GM04503 (cell line): ENCODE data around the gene SMC6.
A peak's percentile ranks its signal among the peaks of the same experiment; 100 is the strongest.

Experiments
- DNase-seq: peaks from one replicate; pipeline ENCODE4 v3.0.0-alpha.2; 2012; ENCODE audit warnings: low read depth

The SMC6 gene

DNA sequence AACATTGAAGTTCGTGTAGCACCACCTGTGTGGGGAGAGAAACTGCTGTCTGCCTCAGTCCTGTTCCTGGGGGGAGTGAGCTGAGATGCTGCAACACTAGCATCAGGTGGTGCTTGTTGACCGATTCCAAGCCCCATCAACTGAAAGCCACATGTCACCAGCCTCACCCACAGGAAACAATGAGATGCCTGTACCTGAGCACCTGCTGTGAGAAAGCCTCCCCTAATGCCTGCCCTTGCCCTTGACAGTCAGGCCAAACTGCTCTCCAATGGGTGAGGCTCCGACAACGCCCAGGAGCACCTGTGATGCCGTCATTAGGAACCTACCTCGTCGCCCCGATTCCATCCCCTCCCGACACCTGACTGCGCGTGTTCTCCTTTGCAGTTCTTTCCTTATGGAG lies 104.6 kb downstream of the SMC6 start:
- no peak for DNase-seq

DNA sequence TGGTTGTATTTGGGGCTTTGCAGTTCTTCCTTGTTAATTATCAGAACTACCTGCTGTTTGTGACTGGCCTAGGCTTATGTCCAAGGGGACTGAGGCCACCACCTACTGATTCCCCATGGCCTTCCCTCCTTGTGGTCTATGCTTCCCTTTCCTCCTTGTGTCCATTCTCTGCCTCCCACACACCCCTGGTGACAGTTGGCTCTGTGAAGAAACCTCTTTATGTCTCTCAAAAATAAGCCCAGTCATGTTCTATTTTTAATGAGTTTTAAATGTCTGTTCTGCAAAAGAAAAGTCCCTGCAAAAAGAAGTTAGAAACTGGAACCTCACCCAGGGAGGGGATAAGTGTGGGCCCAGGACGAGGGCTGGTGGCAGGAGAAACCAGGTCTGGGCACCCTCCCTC lies 105.0 kb downstream of the SMC6 start:
- DNase-seq = no peak

DNA sequence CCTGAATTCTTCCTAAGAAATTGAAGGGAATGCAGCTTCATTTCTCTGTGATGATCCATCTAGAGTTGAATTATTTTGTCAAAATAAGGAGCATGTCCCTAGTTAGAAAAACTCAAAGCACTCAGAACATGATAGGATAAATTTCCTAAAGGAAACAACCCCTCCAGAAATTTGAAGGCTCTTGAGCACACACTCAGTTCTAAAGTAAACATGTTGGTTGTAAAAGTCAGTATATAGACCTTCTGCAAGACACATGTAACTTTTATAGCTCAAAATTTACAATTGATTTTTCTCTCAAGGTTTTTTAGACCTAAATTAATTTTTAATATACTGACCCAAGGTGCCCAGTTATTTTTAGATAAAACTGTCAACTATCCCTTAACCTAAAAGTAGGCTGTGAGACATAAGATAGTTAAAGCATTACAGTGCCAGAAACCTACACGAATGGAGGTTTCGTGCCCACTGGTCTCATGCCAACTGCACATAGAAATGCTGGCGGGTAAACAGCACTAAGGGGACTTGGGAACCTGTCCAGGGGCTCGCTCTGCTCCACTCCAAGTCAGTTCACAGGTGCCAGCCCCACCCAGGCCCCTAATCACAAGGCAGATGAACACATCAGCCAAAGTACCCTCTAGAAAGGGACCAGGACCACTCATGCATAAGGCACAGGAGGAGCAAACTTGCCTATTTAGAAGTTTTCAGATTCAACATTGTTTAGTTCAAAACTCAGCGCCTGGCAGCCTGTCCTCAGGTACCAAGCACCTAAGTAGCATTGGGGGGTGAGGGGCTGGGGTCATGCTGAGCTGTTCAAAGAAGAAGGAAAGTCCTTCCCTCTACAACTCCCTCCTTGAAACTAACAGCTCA lies 106.5 kb downstream of the SMC6 start:
- DNase-seq = no peak

DNA sequence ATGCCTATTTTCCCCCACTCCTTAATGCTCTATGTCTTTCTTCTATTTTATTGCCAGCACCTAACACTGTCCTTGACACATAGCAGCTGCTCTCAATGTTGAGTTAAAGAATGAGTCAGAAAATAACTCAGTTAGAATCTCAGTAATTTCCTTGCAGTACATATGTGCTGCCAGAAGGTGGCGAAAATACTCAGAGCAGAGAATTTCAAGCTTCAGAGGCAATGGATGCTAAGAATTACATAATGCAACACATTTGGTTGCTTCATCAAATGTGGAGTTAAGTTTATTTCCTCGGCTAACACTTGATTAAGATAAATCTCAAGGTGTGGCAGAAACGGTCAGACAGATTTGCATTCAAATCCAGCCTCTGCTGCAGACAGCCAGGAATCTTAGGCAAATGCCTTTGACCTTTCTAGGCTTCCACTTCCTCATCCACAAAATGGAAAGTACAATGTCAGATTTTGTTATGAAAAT lies 107.5 kb downstream of the SMC6 start:
- peak; percentile 51 for DNase-seq

DNA sequence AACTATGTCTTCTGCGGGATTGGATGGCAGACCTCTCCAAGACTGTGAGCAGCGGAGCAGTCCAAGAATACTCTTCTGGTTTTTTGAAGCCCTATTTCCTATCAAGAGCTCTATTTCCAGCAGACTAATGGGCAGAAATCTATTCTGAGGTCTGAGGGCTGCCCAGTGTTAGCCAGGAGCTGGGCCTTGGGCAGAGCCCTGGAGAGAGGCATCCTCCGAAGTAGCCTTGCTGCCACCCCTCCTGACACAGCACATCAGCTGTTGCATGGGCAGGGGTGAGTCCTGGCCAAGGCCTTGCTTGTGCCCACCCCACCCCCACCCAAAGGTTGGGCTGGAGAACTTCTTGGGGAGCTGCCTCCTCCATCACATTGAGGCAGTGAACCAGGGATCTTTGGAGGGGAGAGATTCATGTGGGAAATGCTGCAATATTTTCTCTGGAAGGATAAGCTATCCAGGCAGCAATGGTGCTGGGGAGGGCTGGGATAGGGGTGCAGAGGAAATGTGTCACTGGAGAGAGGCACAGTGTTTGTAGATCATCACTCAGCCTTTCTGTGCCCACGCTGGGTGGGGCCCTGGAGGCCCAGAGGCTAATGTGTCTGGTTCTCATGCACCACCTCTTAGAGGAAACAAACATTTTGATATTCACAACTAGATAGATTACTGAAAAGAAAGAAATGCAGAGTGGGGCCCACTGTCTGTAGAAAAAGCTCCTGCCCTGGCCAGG lies 108.5 kb downstream of the SMC6 start:
- no peak for DNase-seq

DNA sequence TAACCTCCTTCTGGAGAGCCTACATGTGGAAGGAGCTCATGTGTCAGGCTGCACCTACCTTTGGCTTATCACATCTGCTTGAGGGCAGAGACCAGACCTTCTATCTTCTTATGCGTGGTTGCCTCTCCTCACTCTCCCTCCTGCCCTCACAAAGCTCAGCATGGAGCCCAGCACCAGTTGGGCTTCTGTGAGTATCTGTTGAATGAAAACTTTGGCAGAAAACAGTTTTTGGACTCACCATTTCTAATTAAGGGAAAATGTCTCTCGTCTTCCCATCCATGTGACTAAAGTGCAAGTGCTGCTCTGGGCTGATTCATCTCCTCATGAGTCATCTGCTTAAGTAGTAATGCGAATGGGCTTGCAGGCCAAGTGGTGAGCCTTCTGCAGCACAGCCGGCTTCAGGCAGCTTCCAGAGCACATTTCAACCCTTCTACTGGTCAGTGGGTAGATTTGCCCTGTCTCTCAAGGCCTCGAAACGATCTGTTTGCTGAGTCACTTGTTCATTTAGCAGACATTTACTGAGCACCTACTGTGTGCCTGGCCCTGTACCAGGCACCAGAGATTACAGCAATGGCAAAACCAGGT lies 110.5 kb downstream of the SMC6 start:
- DNase-seq = peak; percentile 75

DNA sequence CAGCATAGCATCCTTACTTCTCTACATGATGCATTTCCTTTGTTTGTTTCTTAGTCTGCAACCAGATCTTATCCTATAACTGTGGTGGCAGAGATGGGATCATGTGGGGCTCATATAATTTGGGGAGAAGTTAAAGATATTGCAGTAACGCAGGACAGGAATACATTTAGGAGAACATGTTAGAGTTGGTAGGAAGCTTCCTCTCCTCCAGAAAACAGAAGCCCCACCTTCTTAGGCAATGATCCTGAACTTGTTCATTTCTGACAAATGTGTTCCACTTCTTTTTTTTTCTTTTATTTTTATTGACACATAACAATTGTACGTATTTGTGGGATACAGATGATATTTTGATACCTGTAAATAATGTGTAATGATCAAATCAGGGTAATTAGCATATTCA lies 113.2 kb downstream of the SMC6 start:
- no peak for DNase-seq

DNA sequence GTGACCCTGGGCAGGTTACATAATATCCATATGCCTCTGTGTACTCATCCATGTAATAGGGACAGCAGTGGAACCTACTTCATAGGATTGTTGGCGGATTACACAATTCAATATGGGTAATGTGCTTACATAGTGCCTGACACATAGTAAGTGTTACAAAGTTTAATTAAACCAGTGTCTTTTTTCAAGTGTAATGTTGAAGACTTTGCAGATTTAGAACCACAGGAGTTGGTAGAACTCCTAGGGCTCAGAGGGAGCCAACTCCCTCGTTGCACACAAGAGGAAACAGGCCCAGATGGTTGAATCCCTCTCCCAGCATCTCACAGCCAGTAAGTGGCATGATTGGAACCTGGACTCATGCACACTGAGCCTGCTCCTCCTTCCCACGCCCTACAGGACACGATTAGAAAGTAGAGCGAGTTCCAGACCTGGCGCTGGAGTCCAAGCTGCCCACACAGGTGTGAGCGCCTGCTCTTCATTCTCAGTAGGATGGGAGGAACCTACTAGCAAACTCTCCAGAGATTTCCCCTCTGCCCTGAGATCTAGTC lies 115.3 kb downstream of the SMC6 start:
- DNase-seq = no peak

DNA sequence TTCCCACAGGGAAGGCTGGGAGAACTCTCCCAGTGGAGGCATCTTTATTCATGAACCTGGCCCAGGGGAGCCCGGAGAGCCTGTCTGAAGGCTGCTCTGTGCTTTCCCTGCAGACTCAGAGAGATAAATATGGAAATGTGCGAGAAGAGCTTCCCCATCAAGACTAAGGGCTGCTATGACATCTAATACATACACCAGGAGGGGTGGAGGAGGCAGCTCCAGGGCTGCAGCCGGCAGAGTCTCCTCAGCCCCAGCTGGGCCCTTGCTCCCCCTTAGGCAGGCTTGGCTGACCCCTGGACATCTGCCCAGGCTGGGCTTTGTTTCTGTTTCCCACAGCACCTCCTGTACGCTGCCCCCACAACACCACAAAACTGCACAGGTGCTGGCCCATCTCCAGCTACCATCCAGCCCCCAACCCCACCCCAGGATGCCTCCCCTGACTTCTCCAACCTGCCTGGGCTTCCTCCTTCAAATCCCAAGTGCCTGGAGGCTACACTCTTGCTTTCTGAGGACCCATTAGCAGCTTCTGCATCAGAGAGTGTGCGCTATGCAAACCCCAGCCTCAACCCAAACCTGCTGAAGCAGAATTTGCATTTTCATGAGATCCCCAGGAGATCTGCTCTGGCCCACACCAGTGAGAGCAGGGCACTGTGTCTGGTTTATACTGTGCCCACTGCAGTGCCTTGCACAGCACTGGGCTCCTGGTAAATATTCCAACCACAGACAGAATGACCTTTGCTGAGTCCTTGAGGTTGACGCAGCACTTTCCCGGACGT lies 116.3 kb downstream of the SMC6 start:
- DNase-seq = no peak

DNA sequence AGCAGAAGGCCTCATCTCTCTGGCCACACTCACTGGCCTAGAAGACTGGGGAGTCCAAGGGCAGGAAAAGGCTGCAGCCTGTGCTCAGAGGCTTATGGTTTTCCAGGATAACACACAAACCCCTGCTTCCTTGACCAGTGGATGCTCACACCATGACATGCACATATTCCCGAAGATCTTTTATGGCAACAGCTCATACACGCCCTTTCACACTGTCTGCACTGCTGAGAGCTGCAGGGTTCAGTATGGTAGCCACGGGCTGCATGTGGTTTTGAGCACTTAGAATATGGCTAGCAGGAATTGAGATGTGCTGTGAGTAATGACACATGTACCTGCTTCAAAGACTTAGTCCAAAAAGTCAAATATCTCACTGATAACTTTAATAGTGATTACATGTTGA lies 117.4 kb downstream of the SMC6 start:
- DNase-seq = no peak

DNA sequence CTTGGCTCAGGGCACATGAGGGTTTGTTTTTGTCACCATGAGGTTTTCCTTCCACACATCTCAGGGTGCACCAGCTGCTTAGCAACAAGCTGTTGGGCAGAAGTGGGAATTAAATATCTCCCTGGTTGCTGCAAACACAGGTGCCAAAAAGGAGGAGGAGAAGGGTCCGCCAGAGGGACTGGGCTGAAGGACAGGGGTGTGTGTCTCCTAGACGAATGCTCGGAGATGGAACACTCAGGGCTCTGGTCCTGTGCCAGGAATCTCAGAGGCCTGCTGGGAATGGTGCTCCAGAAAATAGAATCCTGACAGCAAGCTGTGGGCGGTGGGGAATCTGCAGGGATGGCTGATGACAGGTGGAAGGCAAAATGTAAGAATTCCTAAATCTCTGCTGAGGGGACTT lies 118.6 kb downstream of the SMC6 start:
- DNase-seq = no peak

DNA sequence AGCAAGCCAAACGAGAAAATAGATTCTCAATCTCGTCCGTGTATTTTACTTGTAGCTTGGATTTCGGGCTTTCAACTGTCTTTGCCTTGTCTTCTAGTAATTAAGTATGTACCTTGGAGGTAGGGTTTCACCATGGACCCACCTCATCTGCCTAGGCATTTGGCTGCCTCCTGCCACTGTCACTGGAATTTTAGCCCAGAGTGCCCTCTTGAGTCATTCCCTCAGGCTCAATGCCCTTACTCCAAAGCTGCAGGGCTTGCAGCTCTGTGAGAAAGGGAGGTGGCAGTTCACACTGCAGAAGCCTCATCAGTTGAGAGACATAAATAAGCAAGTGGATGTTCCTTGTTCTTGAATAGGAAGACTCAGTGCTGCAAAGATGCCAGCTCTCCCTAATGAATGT lies 123.5 kb downstream of the SMC6 start:
- no peak for DNase-seq

DNA sequence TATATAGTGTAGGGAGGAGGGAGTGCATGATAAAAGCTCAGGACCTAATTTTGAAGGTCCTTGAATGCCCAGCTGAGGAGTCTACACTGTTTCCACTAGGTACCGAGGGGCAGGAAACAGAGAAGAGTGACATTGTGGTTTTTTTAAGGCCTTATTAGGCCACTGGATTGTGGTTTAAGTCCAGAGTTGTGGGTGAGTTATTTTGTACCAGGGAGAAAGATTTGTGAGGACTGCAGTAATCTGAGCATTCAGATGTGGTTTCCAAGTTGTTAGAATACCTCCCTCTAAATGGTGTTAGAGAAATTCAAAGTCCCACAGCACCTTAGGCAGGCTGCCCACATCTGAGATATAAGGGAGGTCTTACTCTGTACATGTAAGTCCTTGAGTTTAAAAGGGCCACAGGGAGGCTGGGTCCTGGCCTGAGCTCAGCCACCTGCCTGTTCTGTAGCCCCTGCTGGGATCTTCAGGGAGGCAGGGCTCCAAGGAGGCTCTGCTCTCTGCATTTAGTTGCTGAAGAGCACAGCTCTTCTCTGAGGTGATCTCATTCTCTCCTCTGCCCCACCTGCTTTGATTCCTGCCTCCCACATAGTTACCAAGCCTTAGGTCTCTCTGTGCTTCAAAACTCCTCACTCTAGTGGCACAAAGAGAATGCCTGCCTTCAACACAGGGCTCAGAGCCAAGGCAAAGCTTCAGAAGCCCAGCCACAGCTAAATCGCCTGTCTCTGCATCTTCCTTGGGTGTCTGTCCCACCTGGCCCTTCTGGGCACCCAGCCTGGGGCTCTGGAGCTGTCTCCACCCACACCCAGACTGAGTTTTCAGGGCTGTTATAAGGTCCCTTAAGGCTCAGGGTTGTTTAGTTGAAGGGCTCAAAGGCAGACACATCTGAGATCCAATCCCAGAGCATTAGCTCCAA lies 125.0 kb downstream of the SMC6 start:
- DNase-seq = no peak

DNA sequence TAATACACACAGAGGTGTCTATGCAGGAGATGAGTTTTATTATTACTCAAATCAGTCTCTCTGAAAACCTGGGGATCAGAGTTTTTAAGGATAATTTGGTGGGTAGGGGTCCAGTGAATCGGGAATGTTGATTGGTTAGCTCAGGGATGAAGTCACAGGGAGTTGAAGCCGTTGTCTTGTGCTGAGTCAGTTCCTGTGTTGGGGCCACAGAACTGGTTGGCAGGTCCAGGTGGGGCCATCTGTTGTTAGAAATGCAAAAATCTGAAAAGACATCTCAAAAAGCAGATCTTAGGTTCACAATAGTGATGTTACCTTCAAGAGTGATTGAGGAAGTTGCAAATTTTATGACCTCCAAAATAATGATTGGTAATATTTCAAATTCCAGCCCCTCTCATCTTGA lies 126.2 kb downstream of the SMC6 start:
- no peak for DNase-seq

DNA sequence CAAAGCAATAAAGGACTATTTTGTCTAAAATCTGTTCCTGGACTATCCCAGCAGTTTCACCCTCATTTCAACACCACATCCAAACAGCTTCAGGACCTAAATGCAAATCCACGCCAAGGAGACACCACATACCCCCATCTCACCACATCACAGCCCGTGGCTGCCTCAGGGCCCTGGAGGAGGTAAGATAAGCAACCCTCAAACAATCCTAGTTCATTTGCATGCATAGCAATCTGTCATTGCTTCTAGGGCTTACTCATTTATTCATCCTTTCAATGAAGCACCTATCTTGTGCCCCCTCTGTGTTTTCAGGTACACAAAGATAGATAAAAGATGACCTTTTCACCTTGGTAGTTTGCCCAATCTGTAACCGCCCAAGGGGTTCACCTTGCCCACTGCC lies 126.6 kb downstream of the SMC6 start:
- no peak for DNase-seq

DNA sequence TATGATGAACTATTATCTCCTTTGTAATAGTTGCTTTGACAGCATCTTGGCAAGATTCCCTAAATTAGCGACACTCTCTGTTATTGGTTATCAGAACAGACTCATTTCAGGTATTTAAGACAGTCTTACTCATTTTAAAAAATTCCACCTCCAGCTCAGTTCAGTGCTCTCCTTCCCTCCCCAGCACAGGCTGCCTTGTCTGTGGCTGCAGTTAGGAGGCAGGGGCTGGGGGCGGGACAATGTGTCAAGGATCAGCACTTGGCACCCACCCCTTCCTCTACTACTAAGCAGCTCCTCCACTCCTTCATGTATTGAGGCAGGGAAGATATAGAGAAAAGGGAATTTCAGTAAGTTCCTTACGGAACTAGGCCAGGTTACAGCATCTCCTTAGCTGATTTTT lies 128.2 kb downstream of the SMC6 start:
- no peak for DNase-seq

DNA sequence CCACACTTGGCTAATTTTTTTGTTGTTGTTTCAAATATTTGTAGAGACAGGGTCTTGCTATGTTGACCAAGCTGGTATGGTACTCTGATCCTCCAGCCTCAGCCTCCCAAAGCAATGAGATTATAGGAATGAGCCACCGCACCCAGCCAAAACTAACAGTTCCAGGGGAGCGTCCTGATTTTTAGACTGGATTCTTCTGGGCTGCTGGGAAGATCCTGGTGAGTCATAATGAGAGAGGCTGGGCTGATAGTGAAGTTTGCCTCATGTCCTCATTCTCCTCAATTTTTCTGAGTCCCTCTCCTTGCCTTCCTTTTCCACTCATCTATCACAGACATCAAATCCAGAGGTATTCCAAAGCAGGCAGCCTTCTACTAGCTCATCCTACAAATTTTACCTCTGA lies 131.8 kb downstream of the SMC6 start:
- no peak for DNase-seq

DNA sequence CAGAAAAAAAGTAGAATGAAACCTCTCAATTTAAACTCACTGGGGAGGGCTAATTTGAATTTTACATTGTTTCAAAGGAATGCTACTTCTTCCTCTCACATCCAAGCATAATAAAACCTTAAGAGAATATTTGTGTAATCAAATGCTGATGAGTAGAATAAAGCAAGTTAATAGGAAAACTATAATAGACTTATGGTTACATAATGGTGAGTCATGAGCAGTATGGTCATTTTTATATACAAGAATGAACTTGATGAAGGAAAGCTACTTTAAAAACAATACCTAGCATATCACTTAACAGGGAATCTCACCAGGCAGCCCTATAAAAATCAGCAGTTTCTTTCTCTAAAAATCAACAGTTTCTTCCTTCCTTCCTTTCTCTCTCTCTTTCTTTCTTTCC lies 132.8 kb downstream of the SMC6 start:
- no peak for DNase-seq

DNA sequence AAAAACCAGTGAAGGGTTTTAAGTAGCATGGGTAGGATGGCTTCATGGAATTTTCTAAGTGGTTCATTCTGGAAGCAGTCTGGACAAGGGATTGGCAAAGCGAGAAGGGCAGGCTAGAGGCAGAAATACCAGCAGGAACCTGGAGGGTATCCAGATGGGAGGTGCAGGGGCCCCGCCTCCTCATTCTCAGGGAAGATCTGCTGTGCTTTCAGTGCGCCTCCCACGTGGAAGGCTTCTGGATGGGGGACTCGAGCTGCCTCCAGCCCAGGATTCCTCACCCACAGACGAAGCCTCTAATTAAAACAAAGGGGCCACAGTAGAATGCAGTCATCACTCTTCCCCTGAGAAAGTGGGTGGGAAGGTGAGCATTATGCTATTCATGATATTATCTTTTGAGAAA lies 133.3 kb downstream of the SMC6 start:
- no peak for DNase-seq

DNA sequence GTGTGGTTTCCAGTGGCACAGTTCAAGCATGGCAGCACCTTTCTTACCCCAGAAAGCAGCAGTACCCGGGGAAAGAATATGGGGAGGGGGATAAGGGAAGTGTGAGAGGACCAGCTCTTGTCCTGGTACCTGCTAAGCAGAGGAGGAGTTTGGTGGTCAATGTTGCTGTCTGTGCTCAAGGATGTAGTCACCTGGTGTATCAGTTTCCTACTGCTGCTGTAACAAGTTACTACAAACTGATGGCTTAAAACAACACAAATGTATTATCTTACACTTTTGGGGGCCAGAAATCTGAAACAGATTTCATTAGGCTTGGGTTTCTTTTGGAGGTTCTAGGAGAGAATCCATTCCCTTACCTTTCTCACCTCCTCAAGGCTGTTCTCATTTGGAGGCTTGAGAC lies 135.7 kb downstream of the SMC6 start:
- no peak for DNase-seq

DNA sequence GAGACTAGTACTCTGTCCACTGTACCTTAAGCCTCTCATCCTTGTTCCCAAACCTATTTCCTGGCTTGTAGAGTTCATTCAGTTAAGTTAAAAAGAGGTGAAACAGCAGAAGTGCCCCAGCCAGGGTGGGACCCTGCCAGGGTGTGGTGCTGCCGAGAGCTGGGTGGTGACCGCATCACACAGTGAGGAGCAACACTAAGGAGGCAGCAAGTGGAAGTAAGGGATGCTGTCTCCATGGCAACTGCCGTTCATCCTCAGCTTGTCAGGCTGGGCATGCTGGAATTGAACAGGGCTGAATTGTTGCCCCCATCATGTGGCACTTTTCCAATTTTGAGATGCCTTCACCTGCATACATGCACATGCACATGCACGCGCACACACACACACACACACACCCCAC lies 136.1 kb downstream of the SMC6 start:
- DNase-seq = no peak
